Endothelial cell of umbilical vein (primary cell): ENCODE measurements around the gene SIN3B.

Experiments used
- EZH2 ChIP-seq: IDR thresholded peaks from 2 replicates; pipeline ENCODE4 v1.6.1; 2012; ENCODE audit warnings: borderline replicate concordance, low read depth, mild to moderate bottlenecking, moderate library complexity, low read length, inconsistent platforms; ENCODE audit not compliant: severe bottlenecking
- JUN ChIP-seq: IDR thresholded peaks from 2 replicates; pipeline ENCODE4 v1.6.1; 2011; ENCODE audit warnings: borderline replicate concordance, low read depth; ENCODE audit not compliant: insufficient read length, insufficient read depth
- MYC ChIP-seq: IDR thresholded peaks from one replicate; pipeline ENCODE4 v1.6.1; 2011; ENCODE audit warnings: mild to moderate bottlenecking, low read depth, low read length
- POLR2A ChIP-seq: IDR thresholded peaks from 2 replicates; pipeline ENCODE4 v1.6.1; 2012; ENCODE audit warnings: low read depth, mild to moderate bottlenecking, control low read depth, low read length
- TF ChIP-seq, protein P1 (sequence below), 2 donors: IDR thresholded peaks; 1 replicate in 1 of 2; 2 replicates in 1 of 2; pipeline ENCODE4 v1.5.1; 2011; ENCODE audit warnings: low read length in 2 of 2, mild to moderate bottlenecking in 2 of 2, moderate library complexity in 2 of 2, control low read depth in 1 of 2, inconsistent platforms in 1 of 2, low read depth in 1 of 2; ENCODE audit not compliant: insufficient read depth in 1 of 2; ENCODE audit errors: extremely low read depth in 1 of 2

DNA sequence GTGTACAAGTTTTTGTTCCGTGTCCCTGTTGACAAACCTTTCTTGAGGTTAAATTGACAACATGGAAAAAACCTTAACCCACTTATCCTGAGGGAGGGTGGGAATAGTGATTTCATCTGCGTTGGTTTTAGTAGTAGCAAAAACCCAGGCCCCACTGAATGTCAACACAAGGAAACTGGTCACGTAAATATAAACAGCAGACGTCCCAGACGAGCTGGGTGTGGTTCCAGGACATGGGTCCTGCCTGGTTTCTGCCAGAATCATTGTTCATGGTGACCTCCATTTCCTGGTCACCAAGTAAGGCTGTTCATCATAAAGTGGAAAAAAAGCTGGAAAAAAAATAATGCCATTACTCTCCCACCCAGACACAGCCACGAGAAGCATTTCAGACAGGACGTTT lies 42.7 kb downstream of the SIN3B start:
- no peak for TF ChIP-seq MYC
- TF ChIP-seq, protein P1, sequence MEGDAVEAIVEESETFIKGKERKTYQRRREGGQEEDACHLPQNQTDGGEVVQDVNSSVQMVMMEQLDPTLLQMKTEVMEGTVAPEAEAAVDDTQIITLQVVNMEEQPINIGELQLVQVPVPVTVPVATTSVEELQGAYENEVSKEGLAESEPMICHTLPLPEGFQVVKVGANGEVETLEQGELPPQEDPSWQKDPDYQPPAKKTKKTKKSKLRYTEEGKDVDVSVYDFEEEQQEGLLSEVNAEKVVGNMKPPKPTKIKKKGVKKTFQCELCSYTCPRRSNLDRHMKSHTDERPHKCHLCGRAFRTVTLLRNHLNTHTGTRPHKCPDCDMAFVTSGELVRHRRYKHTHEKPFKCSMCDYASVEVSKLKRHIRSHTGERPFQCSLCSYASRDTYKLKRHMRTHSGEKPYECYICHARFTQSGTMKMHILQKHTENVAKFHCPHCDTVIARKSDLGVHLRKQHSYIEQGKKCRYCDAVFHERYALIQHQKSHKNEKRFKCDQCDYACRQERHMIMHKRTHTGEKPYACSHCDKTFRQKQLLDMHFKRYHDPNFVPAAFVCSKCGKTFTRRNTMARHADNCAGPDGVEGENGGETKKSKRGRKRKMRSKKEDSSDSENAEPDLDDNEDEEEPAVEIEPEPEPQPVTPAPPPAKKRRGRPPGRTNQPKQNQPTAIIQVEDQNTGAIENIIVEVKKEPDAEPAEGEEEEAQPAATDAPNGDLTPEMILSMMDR (IDR thresholded peaks at IDR 0.05; ENCODE audit: extremely low read depth in 1 of 2, insufficient read depth in 1 of 2, low read depth in 1 of 2, low read length in 2 of 2), result no peak
- TF ChIP-seq EZH2, result no peak
- TF ChIP-seq POLR2A, result no peak
- TF ChIP-seq JUN, result peak; percentile 7
